Measurements from ENCODE around the gene MAP6.

MAP6 gene

GRCh38 chr11:75567971-75568370 is 100.9 kb downstream of the MAP6 start:
- DNase-seq (ENCODE audit: low spot score): no peak

- DNase-seq (ENCODE audit: low spot score): no peak
Measured at GRCh38 chr11:75566763-75567279, 102.0 kb downstream of the MAP6 start.

GRCh38 chr11:75565916-75566762 is 102.7 kb downstream of the MAP6 start:
- no peak for DNase-seq (ENCODE audit: low spot score)

- DNase-seq (ENCODE audit: low spot score): peak; percentile 77
Measured at GRCh38 chr11:75565221-75565814, 103.5 kb downstream of the MAP6 start.

GRCh38 chr11:75563978-75564552 is 104.8 kb downstream of the MAP6 start:
- DNase-seq (ENCODE audit: low spot score): no peak

GRCh38 chr11:75563501-75563977 is 105.3 kb downstream of the MAP6 start:
- DNase-seq (ENCODE audit: low spot score): no peak

- peak; percentile 69 for DNase-seq (ENCODE audit: low spot score)
Measured at GRCh38 chr11:75562836-75563484, 105.9 kb downstream of the MAP6 start.

- peak; percentile 85 for DNase-seq (ENCODE audit: low spot score)
Measured at GRCh38 chr11:75562048-75562835, 106.6 kb downstream of the MAP6 start, which contains the start of gene SERPINH1. TSS of gene SERPINH1 (plus strand) at chr11:75562253. CDS start at chr11:75566350, 4,097 bp downstream.

- DNase-seq (ENCODE audit: low spot score): no peak
Measured at GRCh38 chr11:75561426-75562047, 107.3 kb downstream of the MAP6 start.

GRCh38 chr11:75560644-75561043 is 108.2 kb downstream of the MAP6 start:
- DNase-seq (ENCODE audit: low spot score): no peak

- no peak for DNase-seq (ENCODE audit: low spot score)
Measured at GRCh38 chr11:75558939-75559843, 109.6 kb downstream of the MAP6 start.

- no peak for DNase-seq (ENCODE audit: low spot score)
Measured at GRCh38 chr11:75557666-75558494, 111.0 kb downstream of the MAP6 start.

- DNase-seq (ENCODE audit: low spot score): no peak
Measured at GRCh38 chr11:75556275-75556674, 112.6 kb downstream of the MAP6 start.

GRCh38 chr11:75555079-75555811 is 113.6 kb downstream of the MAP6 start:
- no peak for DNase-seq (ENCODE audit: low spot score)

- peak; percentile 56 for DNase-seq (ENCODE audit: low spot score)
Measured at GRCh38 chr11:75554258-75555022, 114.4 kb downstream of the MAP6 start.

GRCh38 chr11:75553889-75554257 is 115.0 kb downstream of the MAP6 start:
- DNase-seq (ENCODE audit: low spot score): no peak

- DNase-seq (ENCODE audit: low spot score): no peak
Measured at GRCh38 chr11:75553182-75553581, 115.7 kb downstream of the MAP6 start.
